Measurements from ENCODE around the gene SLC15A3.
"Not testable (repeated sequence)": the region's sequence is repeated elsewhere in the genome, so short reads cannot be mapped to it uniquely, and the experiment has no call there.

SLC15A3 gene

GRCh38 chr11:60912223-60912850 lies 39.6 kb downstream of the SLC15A3 start:
- no peak for DNase-seq

DNA sequence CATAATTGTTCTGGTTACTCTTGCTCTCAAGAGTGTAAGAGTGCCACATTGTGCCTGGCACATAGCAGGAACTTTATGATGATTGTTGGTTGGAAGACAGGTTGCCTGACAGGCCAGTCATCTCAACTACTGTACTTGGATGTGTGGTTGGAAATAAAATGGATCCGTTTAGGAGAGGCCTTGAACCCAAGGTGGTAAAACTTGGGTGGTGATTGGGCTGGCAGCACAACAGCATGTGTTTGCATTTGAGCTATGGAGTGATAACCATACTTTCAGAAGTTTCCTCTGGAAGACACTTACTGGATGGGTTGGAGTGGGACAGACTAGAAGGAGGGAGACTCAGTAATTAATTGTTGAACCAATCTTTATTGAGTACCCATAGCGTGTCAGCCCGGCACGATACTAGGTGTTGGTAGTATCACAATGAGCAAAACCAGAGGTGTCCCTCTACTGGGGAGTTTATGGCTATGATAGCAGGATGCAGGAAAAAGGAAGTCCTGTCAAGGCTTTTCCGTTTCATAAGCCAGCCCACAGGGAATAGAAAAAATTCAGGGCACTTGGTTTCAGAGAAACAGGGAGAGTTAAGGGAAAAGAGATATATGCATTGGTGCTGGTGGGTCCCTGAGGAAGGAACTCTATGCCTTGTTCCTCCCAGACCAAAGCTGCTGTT lies 41.1 kb downstream of the SLC15A3 start:
- DNase-seq = no peak

DNA sequence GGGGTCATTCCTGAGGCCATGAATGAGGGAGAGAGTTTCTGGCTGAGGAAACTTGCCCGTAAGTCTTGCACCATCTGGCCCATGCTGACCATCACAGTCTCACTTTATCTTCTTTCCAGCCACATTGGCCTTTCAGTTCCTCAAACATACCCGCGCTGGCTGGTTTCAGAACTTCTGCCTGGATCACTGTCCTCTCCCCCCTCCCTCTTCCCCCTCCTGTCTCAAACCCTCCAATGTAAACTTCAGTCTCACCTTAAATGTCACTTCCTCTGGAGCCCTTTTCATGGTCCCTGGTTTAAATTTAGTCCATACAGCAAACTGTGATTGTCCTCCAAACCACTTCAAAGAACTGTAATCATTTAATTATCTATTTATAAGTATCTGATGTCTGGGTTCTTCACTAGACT lies 41.7 kb downstream of the SLC15A3 start:
- DNase-seq = no peak

GRCh38 chr11:60909680-60910280 lies 42.2 kb downstream of the SLC15A3 start:
- DNase-seq = not testable (repeated sequence)

DNA sequence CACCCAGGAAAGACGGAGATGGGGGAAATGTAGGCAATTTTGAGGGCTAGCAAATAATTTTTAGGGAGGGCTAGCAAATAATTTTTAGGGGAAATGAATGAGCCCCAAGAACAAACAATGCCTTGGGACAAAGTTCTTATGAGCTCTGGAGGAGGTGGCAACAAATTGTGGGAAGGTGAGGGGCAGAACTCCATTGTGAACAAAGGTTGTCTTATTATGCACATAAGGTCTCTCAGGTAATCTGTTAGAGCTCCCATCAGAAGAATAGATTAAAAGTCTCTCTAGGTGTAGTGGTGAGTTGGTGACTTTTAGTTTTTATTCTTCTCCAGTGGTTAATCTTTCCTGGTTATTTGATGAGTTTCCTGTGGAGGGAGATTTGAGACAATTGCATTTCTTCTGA lies 43.2 kb downstream of the SLC15A3 start:
- DNase-seq = no peak

- DNase-seq = peak; percentile 86
Measured at GRCh38 chr11:60906132-60906972, 45.6 kb downstream of the SLC15A3 start, which contains the start of gene PRPF19. TSS of gene PRPF19 (minus strand) at chr11:60906585. CDS start at chr11:60906382, 203 bp downstream.

DNA sequence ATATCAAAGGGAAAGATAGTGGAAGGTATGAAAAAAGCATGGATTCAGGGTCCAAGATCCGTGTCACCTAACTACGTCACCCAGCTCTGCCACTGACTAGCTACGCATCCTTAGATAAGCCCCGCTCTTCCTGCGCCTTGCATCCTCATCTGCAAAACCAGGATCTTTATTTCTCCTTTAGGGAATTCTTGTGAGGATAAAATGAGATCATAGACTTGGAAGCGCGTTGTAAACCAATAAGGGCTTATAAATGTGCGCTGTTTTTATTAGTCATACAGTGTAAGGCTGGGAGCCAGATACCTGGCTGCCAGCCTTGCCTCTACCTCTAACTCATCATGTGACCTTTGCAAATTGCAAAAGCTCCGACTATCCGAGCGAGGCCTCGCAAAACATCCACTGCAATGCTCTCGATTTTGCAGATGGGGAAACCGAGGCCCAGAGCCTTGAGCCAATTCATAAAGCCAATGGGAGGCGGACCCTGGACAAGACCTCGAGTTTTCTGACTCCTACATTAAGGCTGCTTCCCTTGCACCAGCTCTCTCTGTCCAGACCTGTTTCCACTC lies 46.3 kb downstream of the SLC15A3 start:
- DNase-seq = no peak

DNA sequence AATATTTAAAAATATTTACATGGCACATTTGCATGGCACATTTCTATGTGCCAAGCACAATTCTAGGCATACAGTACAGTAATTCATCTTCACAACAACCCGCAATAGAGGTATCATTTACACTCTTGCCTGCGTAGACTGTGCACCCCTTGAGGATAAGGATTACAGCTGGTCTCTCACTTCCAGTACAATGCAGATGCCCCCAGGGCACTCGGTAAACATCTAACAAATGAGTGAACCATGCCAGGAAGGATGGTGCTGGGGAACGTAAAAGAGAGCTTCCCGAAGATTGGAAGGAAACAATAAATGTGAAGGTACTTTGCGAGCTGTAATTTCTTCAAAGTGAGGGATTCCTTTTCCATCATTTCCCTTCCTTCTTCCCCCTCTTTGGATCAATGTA lies 46.9 kb downstream of the SLC15A3 start:
- DNase-seq = no peak

DNA sequence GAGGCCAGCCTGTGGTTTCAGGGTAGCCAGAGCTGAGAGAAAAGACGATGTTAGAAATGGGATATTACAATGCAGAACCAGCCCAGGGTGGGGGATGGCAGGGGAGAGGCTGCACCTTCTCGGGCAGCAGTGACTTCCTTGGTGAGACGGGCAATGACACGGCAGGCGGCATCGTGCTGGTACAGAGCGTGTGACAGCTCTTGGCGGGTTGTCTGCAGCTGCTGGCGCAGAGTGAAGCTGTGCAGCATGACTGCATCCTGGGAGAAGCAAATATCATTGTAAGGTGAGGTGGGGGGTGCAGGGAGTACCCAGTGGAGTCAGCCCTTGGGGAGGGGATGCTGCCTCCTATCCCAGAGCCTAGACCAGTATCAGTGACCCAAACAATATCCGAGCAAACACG lies 49.4 kb downstream of the SLC15A3 start:
- no peak for DNase-seq

- DNase-seq = no peak
Measured at GRCh38 chr11:60900673-60901404, 51.1 kb downstream of the SLC15A3 start.

DNA sequence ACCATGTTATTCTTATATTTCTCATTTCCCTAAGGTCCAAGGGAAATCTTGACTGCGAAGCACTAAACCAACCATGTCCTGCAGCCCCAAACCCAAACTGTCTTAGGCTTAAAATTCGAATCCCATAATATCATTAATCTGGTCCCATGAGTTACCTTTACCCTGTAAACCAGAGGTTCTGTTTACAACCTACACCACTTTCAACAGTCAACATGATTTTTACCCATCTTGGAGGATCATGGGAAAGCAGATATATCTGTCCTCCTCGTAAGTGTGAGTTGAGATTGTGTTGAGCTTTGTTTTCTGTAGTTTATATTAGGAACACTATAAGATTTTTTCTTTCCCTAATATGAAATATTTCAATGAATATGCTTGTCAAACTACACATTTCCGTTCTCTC lies 52.0 kb downstream of the SLC15A3 start:
- DNase-seq = no peak

DNA sequence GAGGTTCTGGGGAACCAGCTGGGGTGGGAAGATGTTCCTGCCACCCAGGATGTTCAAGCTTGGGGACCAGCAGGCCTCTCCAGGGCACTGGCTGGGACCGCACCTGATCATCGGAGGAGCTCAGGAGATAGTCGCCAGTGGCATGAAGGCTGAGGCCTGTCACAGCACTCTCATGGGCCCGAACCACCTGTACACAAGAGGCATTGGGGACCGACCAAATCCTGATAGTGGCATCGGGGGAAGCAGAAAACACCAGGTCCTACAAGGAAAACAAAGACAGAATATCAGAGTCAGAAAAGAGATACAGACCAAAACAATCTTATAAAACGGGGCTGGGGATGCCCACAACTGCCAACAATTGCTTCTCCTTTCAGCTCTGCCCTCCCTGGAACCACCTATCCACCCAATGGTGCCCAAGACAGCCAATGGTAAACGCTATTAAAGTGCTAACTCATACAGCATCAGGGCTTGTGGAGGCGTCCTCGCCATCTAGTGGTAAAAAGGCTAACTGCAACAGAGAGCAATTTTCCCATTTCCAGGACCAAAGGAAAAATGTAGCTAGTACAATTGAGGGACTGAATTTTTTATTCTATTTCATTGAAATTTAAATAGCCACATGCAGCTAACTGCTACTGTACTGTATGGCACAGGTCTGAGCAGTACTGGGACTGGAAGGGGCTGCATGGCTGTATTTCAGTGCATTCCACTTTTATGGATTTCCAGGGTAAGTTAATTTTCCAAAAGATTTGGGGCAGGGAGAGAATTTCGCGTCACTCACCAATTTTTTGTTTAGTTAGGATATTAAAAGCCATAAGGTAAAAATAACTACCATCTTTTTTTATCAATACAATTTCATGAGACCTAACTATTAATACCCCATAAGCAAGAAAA lies 52.7 kb downstream of the SLC15A3 start:
- no peak for DNase-seq

DNA sequence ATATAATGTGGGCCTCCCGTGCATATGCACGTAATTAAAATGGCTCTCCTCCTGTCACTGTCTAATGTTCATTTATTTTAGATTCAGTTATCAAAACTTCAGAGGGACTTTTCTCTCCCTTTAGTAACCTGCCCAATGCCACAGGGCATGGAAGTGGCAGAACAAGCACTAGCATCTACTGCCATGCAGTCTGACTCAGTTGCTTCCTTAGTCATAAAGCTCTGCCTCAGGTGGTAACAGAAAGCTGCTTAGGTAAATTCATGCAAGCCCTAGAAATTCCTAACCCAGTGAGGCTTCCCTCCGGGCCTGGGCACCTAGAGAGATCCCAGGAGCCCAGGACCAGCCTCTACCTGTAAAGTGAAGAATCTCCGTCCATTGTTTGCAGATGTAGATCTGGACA lies 54.5 kb downstream of the SLC15A3 start:
- no peak for DNase-seq

DNA sequence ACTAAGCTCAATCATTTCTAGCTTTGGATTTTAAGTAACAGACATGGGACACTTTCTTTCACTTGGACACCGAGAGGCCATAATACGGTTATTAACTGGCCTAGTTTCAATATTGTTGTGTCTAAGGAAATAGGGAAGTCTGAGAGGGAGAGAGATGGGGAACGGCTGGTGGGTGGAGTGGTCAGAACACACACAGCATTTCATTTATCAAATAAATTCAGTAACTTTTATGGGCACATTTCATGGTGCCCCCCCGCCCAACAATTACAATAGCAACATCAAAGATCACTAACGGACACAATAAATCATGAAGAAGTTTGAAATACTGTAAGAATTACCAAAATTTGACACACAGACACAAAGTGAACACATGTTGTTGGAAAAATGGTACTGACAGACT lies 56.3 kb downstream of the SLC15A3 start:
- no peak for DNase-seq

DNA sequence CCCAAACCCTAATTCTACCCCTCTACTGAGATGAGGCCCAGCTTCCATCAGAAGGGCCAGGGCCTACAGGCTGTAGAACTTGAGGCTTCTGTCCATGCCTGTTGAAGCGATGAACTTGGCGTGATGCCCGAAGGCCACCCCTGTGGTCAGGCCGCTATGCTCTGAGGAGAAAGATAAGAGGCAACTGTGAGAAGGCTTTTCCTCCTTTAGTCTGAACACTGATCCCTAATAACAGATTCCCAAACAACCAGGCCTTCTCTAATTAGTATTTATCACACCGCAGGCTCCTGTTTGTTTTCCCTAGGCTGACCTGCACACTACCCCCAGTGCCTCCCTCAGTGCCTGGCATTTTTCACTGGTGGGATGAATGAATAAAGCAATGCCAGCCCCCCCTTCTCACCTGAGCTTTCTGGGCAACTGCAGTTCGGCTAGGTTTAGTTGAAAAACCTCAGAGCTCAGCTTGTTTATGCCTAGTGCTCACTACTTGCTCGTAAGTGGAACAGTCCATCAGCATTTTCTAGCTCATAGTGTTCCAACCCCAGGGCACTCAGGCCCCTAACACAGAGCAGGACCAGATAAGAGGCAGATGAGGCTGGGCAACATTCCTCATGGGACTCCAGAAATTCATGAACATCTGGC lies 60.8 kb downstream of the SLC15A3 start:
- no peak for DNase-seq

DNA sequence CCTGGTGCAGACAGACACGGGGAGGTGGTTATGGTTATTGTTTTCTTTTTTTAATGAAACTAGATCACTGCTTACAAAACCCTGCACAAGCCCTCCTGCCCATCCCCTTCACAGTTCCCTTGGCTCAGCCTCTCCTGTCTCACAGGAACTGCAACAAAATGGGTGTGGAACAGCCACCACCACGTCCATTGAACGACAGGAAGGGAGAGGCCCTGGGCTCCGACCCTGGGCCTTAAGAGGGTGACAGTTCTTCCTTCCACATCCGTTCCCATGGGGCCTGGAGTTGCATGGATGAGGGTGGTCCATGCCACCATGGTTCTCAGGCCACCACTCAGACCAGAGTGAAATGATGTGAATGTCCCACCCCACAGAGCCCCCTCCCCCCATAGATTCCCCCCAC lies 61.3 kb downstream of the SLC15A3 start:
- DNase-seq = no peak

DNA sequence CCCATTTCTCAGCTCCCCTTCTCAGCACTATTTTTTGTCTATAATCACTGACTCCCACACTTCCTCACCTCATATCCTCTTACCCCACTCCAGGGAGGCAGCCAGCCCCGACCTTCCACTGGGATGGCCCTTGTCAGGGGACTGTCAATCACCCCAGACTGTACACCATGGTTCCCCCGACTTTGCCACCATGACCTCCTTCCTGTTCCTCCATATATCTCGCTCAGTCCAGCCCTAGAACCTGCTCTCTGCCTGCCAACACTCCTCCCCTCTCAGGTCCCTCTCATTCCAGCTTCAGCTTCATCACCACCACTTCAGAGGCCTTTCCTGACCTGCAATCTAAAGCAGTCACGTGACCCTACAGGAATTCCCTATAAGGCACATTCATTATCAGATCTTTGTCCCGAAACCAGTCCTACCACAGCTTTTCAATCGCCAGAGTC lies 62.1 kb downstream of the SLC15A3 start:
- no peak for DNase-seq

DNA sequence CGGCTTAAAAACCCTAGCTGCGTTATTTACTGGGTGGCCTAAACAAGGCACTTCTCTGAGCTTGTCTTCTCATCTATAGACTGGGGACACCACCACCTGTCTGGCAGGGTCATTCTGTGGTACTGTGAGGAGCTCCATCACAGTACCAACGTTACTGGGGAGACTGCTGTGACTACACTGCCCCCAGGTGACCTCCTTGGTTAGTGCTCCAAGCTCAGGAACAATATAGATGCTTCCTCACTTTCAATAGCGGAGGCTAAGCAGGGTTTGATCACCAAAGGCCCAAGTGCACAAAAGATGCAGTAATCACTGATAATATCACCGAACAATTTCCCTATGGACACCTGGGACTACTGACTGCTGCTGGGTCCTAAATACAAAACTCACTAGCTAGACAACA lies 64.4 kb downstream of the SLC15A3 start:
- no peak for DNase-seq

All from NCI-H510A (cell line).